EL (cell line): Measurements from ENCODE around the gene MBD3L3.
"Not testable (repeated sequence)": the region's sequence is repeated elsewhere in the genome, so short reads cannot be mapped to it uniquely, and the experiment has no call there.

ENCODE experiments used
- DNase-seq: peaks from one replicate; pipeline ENCODE4 v3.0.0-alpha.2; 2016

The MBD3L3 gene

GRCh38 chr19:7063339-7063738 is 4.9 kb upstream of the MBD3L3 start:
- no peak for DNase-seq

- DNase-seq: not testable (repeated sequence)
Measured at GRCh38 chr19:7059977-7060376, 1.5 kb upstream of the MBD3L3 start.

DNA sequence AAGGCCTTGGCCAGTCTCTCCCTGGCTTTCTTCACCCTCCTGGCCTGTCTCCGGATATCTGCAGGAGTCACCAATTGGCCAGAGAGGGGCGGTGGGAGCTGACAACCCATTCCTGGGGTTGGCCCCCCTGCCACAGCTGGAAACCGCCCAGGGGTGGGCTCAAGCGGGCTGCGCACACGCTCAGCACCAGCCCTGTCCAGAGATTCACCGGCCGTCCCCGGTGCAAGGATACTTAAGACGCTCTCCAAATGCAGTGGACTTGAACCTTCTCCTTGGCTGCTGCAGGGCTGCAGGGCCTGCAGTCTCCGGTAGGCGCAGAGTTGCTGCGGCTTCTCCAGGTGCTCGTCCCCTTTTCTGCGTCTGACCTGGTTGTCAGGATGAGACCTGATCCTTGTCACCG is 2.1 kb downstream of the MBD3L3 start:
- DNase-seq: not testable (repeated sequence)

GRCh38 chr19:7055679-7056078 is 2.8 kb downstream of the MBD3L3 start:
- DNase-seq: not testable (repeated sequence)

DNA sequence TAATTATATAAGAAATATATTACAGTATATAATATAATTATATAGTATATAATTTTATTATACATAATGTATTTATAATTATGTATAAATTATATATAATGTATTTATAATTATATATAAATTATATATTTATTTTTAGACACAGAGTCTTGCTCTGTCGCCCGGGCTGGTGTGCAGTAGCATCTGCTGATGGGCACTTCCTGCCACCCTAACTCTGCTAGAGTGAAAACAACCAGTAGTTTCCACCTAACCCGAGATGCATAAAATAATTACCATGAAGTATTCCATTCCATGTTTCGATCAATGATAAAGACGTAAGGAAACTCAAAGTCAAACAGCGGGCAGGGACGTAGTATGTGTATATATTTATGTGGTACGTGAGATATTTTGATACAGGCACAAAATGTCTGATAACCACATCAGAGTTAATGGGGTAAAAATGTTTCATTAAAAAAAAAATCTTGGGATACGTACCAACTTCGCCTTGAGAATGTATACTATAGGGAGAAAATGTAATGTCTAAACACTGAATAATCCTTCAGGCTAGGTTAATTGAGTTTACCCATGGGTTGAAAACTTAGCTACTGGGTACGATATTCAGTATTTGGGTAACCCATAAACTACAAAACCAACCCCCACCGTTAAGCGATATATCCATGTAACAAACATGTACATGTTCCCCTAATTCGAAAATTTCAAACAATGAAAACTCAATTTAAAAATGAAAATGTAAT is 3.7 kb downstream of the MBD3L3 start:
- DNase-seq: not testable (repeated sequence)

DNA sequence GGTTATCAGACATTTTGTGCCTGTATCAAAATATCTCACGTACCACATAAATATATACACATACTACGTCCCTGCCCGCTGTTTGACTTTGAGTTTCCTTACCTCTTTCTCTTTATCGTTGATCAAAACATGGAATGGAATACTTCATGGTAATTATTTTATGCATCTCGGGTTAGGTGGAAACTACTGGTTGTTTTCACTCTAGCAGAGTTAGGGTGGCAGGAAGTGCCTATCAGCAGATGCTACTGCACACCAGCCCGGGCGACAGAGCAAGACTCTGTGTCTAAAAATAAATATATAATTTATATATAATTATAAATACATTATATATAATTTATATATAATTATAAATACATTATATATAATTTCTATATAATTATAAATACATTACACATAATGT is 5.6 kb downstream of the MBD3L3 start:
- DNase-seq: not testable (repeated sequence)

DNA sequence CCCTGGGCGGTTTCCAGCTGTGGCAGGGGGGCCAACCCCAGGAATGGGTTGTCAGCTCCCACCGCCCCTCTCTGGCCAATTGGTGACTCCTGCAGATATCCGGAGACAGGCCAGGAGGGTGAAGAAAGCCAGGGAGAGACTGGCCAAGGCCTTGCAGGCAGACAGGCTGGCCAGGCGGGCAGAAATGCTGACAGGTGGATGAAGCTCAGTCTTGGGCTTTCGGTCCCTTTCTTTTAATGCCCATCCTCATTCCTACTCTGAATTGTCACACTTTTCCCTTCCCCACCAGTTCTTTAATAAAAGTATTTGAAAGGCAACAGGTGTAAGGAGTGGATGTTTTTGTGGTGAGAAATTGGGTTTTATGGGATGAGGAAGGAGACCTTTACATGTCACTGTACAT is 7.1 kb downstream of the MBD3L3 start:
- DNase-seq: not testable (repeated sequence)

- DNase-seq: not testable (repeated sequence)
Measured at GRCh38 chr19:7049021-7049420, 9.5 kb downstream of the MBD3L3 start, which contains the start of gene MBD3L2. TSS of gene MBD3L2 (plus strand) at chr19:7049321. CDS start at chr19:7049374, 53 bp downstream.

DNA sequence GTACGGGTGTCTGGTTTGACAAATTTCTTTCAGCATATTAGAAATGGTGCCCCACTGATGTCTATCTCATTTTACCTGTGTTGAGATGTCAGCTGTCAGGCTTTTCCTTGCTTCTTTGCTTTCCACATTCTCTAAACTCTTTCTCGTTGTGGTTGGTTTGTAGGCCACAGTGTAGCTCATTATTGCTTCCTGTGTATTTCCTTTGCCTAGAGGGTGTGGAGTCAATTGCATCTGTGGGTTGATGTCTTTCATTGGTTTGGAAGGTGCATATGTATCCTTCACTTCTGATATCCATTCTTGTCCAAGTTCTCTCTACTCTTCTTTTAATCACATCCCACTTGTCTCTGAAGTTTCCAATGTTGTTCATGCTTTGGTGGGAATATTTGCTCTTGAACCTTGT is 16.9 kb downstream of the MBD3L3 start:
- not testable (repeated sequence) for DNase-seq

DNA sequence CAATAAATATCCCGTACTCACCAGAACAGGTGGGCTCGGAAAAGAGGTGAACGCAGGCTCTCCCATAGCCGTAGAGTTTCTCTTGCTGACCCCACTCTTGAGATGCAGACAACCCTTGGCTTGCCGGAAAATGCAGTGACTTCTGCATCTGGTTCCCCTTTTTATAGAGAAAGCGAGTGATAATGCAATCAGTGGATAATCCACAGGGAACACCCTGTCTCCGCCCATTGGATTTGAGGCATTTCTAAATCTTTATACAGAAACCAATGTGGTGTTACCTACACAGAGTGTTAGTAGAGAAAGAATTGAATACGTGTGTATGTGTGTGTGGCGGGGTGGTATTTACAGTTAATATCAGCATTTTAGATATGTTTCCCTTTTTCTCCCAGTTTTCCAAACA is 18.4 kb downstream of the MBD3L3 start, which contains the start of gene MBD3L4:
MBD3L4 (minus strand) TSS at position 101 of the 400 bp plus-strand sequence; CDS start at position 66, 35 bp downstream.
- DNase-seq: not testable (repeated sequence)

GRCh38 chr19:7030278-7030677 is 28.2 kb downstream of the MBD3L3 start, which contains the start of gene MBD3L5:
TSS of gene MBD3L5 (plus strand) at chr19:7030578. CDS start at chr19:7030612, 34 bp downstream.
- DNase-seq: not testable (repeated sequence)

DNA sequence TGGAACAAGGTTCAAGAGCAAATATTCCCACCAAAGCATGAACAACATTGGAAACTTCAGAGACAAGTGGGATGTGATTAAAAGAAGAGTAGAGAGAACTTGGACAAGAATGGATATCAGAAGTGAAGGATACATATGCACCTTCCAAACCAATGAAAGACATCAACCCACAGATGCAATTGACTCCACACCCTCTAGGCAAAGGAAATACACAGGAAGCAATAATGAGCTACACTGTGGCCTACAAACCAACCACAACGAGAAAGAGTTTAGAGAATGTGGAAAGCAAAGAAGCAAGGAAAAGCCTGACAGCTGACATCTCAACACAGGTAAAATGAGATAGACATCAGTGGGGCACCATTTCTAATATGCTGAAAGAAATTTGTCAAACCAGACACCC is 29.7 kb downstream of the MBD3L3 start:
- DNase-seq: not testable (repeated sequence)

- not testable (repeated sequence) for DNase-seq
Measured at GRCh38 chr19:7021331-7021730, 37.1 kb downstream of the MBD3L3 start, which contains the start of gene MBD3L2B. TSS of gene MBD3L2B (minus strand) at chr19:7021431. CDS start at chr19:7021397, 34 bp downstream.

DNA sequence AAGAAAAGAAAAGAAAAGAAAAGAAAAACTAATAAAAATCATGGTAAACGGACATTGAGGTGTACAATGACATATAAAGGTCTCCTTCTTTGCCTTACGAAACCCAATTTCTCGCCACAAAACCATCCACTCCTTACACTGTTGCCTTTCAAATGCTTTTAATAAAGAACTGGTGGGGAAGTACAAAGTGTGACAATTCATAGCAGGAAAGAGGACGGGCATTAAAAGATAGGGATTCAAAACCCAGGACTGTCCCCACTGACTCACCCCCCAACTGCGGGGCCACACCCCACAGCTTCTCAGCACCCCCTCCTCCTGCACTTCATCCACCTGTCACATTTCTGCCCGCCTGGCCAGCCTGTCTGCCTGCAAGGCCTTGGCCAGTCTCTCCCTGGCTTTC is 39.6 kb downstream of the MBD3L3 start:
- DNase-seq: no peak

DNA sequence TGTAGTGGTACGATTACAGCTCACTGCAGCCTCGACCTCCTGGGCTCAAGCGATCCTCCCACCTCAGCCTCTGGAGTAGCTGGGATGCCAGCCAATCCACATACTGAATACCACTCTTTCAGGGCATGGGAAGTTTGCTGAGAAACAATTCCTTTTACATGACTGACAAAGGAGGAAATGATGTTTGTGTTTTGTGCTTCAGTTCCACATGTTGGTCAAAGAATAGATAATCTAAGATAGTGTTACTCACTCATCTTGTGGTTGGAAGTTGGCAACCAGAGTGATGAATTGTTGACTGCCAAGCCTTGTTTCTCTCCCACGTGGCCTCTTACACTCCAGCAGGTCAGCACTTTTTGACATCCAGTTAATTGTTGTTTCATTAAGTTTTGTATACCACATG is 44.8 kb downstream of the MBD3L3 start:
- DNase-seq: peak; percentile 27

DNA sequence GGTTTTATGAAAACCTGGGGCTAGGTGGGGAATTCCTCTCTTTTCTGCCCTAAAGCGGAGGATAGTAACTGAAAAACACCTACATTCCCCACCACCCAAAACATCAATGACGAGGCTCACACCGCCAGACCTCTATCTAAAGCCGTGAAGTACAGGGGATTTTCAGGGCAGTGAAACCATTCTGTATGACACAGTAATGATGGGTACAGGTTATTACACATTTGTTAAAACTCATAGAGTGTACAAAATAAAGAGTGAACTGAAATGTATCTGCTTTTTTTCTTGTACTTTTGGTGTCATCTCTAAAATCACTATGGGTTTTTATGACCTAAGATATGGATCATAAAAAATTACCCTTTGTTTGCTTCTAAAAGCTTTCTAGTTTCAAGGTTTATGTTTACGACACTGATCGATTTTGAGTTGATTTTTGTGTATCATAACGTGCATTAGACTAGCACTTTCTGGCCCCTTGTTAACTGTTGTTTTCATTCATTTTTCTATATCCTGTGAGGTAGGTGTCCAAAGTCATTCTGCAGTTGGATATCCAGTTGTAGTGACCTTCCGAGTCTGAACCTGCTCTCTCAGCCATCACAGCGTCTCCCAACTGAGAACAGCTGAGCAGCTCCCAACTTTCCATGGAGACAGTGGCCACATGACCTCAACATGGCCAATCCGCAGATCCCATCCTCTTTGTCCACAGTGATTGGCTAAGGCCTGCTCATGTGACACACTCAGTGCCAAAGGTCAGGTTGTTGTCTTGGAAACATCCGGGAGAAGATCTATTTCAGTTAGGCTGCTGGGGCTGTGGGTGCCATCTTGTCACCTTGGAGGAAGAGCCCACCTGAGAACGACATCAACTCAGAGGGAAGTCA is 47.5 kb downstream of the MBD3L3 start:
- no peak for DNase-seq

DNA sequence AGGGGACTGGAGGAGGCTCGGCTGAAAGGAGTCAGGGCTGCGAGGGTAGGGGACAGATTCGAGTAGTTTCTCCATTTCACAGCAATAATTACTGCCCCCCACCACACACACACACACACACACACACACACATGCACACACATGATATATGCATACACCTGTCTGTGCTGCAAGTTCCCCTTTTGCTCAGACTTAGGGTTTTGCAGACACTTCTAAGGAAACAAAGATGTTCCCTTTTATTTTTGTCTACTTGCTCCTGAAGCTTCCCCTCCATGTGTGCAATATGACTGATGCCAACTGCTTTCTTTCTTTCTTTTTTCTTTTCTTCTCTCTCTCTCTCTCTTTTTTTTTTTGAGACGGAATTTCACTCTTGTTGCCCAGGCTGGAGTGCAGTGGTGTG is 50.6 kb downstream of the MBD3L3 start:
- no peak for DNase-seq
